Nephron progenitor cell (in vitro differentiated cells): ENCODE measurements around the gene UBXN4.

Experiments used
- DNase-seq: peaks from one replicate; pipeline ENCODE4 v3.0.0; 2021
- H3K27ac Mint-ChIP-seq: 2 replicates; pipeline ENCODE4 v1.8.0; 2021; ENCODE audit warnings: mild to moderate bottlenecking, moderate library complexity, mixed read lengths
- H3K27me3 Mint-ChIP-seq: 2 replicates; pipeline ENCODE4 v1.8.0; 2021; ENCODE audit warnings: mild to moderate bottlenecking, low read depth, mixed read lengths; ENCODE audit not compliant: poor library complexity
- H3K36me3 Mint-ChIP-seq: 2 replicates; pipeline ENCODE4 v1.8.0; 2021; ENCODE audit warnings: low read depth, mixed read lengths
- H3K4me1 Mint-ChIP-seq: 2 replicates; pipeline ENCODE4 v1.8.0; 2021; ENCODE audit warnings: mixed read lengths
- H3K4me3 Mint-ChIP-seq: 2 replicates; pipeline ENCODE4 v1.8.0; 2021; ENCODE audit warnings: mild to moderate bottlenecking, moderate library complexity, mixed read lengths
- H3K9me3 Mint-ChIP-seq: 2 replicates; pipeline ENCODE4 v1.8.0; 2021; ENCODE audit warnings: mild to moderate bottlenecking, moderate library complexity, mixed read lengths
- CTCF ChIP-seq: fragments of 200-600 bp; sonication (generic); IDR thresholded peaks from 2 replicates; pipeline ENCODE4 v1.5.0; 2021; ENCODE audit warnings: antibody characterized with exemption

UBXN4 gene

GRCh38 chr2:135825131-135825530, 83.5 kb downstream of the UBXN4 start:
- TF ChIP-seq CTCF = no peak
- Mint-ChIP-seq H3K27me3 (no peaks in the 10 kb centered on the region), H3K4me1 (peaks cover 9% of the 10 kb centered on the region)

DNA sequence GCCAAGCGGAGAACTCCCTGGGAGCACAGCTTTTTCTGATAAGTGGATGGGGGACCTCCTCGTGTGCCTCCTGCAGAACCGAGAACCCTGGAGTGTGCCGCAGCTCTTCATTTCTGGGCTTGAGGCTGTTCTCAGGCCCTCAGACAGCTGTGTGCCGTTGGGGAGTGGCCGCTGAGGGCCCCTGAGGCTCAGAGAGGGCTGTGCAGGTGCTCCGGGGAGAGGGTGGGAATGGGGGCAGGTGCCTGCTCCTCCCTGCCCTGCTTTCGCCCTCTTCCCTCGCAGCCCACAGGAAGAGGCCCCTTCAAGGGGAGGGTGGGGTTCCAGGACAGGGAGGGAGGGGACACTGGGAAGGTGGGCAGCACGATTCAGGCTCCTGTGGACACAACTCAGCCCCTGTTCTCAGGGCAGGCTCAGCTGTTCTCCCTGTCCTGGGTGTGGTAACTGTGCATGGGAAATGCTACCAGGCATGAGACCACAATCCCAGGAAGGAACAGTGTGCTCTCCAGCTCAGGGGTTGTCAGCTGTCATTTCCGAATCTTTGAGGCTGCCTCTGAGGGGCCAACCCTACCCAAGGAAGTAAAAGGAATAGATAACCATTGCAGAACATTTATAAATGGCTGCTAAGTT, 84.0 kb downstream of the UBXN4 start:
- Mint-ChIP-seq H3K27me3 (no peaks in the 10 kb centered on the region), H3K4me3 (no peak overlapping the region), H3K9me3 (peaks cover 13% of the 10 kb centered on the region), H3K36me3 (no peaks in the 10 kb centered on the region), H3K27ac (no peak overlapping the region), H3K4me1 (peaks cover 13% of the 10 kb centered on the region)
- no peak for DNase-seq
- TF ChIP-seq CTCF = no peak

More at GRCh38 chr2:135825131-135825530, 83.5 kb downstream of the UBXN4 start:
- DNase-seq = no peak
- Mint-ChIP-seq H3K4me3 (no peak overlapping the region), H3K27ac (peak overlapping the region; percentile 57), H3K36me3 (no peaks in the 10 kb centered on the region), H3K9me3 (peaks cover 13% of the 10 kb centered on the region)

GRCh38 chr2:135826544-135826943, 84.9 kb downstream of the UBXN4 start:
- Mint-ChIP-seq H3K27me3 (no peaks in the 10 kb centered on the region), H3K9me3 (peaks cover 13% of the 10 kb centered on the region), H3K36me3 (no peaks in the 10 kb centered on the region), H3K27ac (no peak overlapping the region), H3K4me3 (no peak overlapping the region), H3K4me1 (peaks cover 18% of the 10 kb centered on the region)
- DNase-seq = no peak
- no peak for TF ChIP-seq CTCF

DNA sequence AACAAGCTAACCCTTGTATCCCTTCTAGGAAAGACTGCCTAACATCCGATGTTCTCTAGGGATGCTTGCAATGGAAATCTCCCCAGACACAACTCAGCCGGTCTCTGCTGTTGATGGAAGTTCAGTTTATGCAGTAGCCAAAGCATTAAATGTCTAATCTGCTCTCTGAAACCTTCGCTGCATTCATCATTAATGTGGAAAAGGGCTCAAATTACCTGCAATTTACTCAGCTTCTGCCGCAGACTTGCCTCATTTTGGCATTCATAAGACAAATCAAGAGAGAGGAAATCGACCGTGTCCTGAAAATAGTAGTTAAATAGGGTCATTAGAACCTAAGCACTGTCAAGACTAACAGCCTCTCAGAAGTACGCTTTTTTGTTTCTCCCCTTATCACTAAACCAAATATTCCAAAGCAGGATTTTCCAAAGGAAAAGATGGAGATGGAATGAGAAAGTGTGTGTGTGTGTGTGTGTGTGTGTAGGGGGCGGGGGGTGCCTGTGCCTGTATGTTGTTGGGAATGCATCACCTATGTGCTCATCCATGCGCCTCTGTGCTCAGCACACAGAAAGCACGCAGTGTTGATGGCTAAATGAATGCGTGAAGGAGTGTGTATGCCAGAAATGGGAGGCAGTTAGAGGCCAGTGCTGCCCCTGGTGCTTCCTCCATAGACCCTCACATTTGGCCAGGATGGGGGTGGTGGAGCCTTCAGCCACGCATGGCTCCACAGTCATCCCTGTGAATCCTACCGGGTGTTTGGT, 87.9 kb downstream of the UBXN4 start:
- H3K36me3 Mint-ChIP-seq = no peaks in the 10 kb centered on the region
- H3K27me3 Mint-ChIP-seq = peaks cover 3% of the 10 kb centered on the region
- no peak overlapping the region for H3K27ac Mint-ChIP-seq
- no peak overlapping the region for H3K4me3 Mint-ChIP-seq
- TF ChIP-seq CTCF = no peak
- peaks cover 24% of the 10 kb centered on the region for H3K4me1 Mint-ChIP-seq
- DNase-seq = no peak
- peaks cover 8% of the 10 kb centered on the region for H3K9me3 Mint-ChIP-seq

DNA sequence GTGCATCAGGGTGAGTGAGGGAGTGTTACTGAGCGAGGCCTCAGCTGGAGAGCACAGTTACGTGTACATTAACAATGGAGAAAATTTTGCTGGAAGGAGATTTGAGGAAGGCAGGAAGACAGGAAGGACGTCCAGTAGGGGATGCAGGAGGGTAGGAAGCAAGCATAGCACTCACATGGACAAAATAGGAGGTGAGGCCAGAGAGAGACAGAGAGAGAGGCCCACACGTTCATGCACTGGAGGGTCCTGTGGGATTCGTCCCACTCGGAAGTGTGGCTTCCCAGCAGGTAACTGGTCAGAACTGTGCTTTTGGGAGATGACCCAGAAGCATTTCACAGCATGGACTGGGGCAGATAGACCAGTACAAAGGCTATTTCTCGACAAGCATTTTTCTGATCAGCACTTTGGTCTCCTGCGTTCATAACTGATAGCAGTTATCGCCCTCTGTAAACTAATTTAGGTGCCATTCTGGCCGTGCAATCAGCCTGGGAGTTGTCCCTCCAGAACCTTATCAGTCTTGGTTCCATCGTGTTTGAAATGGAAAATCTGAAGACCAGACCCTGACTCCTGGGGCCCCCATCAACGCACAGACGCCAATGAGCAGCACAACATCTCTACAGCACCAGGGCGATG, 89.6 kb downstream of the UBXN4 start:
- peaks cover under 1% of the 10 kb centered on the region for H3K36me3 Mint-ChIP-seq
- H3K4me3 Mint-ChIP-seq = no peak overlapping the region
- no peak for TF ChIP-seq CTCF
- peaks cover 25% of the 10 kb centered on the region for H3K4me1 Mint-ChIP-seq
- H3K27ac Mint-ChIP-seq = peak overlapping the region; percentile 41
- H3K9me3 Mint-ChIP-seq = peaks cover 8% of the 10 kb centered on the region
- no peak for DNase-seq
- peaks cover 3% of the 10 kb centered on the region for H3K27me3 Mint-ChIP-seq
